Esophagus muscularis mucosa (tissue), 4 donors: ENCODE data around the gene C13orf42.

Experiments
- CTCF ChIP-seq, 3 experiments: fragments of 200-600 bp in 2 of 3; fragments of 450-650 bp in 1 of 3; sonication (generic) in 2 of 3; IDR thresholded peaks; one replicate each; pipeline ENCODE4 v1.5.1; 2017 to 2019; ENCODE audit warnings: antibody characterized with exemption in 3 of 3, mild to moderate bottlenecking in 2 of 3, moderate library complexity in 1 of 3
- EP300 ChIP-seq: sonication (generic); formaldehyde crosslinking; IDR thresholded peaks from one replicate; pipeline ENCODE4 v1.6.1; 2017; ENCODE audit warnings: antibody characterized with exemption
- POLR2AphosphoS5 ChIP-seq, 2 donors: sonication (generic); formaldehyde crosslinking; IDR thresholded peaks; one replicate each; pipeline ENCODE4 v1.6.1; 2017; ENCODE audit warnings: antibody characterized with exemption in 2 of 2

- no peak for TF ChIP-seq CTCF (IDR thresholded peaks at IDR 0.05)
- TF ChIP-seq POLR2AphosphoS5 (IDR thresholded peaks at IDR 0.05), result no peak
- no peak for TF ChIP-seq EP300
Observed at GRCh38 chr13:51112771-51113170, 1.7 kb upstream of the C13orf42 start.
